ENCODE results near the gene CAND1.

- no peak for TF ChIP-seq CTCF (IDR thresholded peaks at IDR 0.05; ENCODE audit: low read length)
- TF ChIP-seq EZH2 (IDR thresholded peaks at IDR 0.05; ENCODE audit: borderline replicate concordance, low read length): no peak
These were observed 743 bp upstream of the CAND1 start for GRCh38 chr12:67268335-67268895.

All from OCI-LY1 (cell line).